HG03354 (cell line): ENCODE results near the gene FAM228B.

Experiments
- ATAC-seq: cut with Tn5 transposase; IDR thresholded peaks from one replicate; pipeline ENCODE4 v1.9.1; 2021; ENCODE audit warnings: mild to moderate bottlenecking; ENCODE audit not compliant: unreplicated experiment, poor library complexity, severe bottlenecking

Gene FAM228B

DNA sequence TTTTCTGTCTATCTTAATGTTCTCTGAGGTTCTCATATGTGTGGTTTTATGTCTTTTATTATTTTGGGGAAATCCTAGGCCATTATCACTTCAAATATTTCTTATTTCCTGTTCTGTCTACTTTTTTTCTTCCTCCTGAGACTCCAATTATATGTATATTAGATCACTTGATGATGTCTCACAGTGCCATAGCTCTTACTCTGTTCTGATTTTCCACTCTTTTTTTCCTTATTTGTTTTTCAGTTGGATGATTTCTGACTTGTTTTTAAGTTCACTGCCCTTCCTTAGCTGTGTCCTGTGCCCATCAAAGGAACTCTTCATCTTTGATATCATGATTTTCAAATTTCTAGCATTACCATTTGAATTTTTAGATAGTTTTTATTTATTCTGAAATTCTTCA lies 24.1 kb downstream of the FAM228B start:
- ATAC-seq, result no peak

- no peak for ATAC-seq
These were observed 29.3 kb downstream of the FAM228B start for GRCh38 chr2:24152413-24153197.

GRCh38 chr2:24153478-24153877 lies 30.2 kb downstream of the FAM228B start:
- ATAC-seq, result no peak

DNA sequence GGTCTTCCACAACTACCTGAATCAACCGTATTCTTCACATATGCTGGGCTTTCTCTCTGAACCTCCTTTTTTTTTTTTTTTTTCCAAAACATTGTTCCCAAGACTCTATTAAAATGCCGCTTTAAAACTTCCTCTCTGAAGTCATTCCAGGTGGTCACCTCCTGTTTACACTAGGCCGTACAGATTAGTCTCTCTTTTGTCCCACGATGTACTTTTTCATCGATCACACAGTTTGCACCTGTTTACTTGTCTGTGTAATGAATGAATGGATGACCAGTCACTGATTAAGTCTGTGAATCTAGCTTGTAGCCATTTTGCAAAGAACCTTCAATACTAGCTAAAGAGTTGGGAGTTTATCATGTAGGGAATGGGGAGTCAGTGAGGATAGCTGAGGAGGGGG lies 34.9 kb downstream of the FAM228B start:
- ATAC-seq, result no peak

- no peak for ATAC-seq
These were observed 36.4 kb downstream of the FAM228B start for GRCh38 chr2:24159708-24160107.

GRCh38 chr2:24160761-24161160 lies 37.5 kb downstream of the FAM228B start:
- ATAC-seq, result no peak

DNA sequence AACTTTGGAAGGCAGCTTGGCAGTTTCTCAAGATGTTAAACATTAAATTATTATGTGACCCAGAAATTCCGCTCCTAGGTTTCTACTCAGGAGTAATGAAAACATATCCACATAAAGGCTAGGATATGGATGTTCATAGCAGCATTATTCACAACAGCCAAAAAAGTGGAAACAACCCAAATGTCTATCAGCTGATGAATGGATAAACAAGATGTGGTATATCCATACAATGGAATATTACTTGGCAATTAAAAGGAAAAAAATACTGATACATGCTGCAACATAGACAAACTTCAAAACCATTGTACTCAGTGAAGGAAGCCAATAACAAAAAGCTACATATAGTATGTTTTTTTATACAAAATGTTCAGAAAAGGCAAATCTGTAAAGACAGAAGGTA lies 39.2 kb downstream of the FAM228B start:
- no peak for ATAC-seq

- no peak for ATAC-seq
These were observed 39.9 kb downstream of the FAM228B start for GRCh38 chr2:24163186-24163585.

DNA sequence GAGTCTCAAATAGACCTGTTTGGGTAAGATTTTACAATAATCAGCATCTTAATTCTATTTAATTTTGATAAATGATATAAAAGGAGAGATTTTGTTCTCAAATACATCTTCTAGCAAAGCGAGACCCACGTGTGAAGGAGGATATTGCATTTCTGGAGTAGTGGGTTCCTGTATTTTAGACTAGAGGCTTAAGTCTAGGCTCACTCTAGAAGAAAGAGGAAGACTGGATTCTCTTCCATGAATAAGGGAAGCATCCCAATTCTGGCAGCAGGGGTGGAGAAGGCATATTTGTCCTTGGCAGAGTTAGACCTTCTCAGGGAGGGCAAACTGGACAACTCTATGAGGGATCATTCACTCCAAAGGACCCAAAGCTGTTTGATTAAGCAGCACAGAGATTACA lies 40.3 kb downstream of the FAM228B start:
- ATAC-seq, result no peak

GRCh38 chr2:24164416-24164973 lies 41.2 kb downstream of the FAM228B start:
- peak; percentile 59 for ATAC-seq

DNA sequence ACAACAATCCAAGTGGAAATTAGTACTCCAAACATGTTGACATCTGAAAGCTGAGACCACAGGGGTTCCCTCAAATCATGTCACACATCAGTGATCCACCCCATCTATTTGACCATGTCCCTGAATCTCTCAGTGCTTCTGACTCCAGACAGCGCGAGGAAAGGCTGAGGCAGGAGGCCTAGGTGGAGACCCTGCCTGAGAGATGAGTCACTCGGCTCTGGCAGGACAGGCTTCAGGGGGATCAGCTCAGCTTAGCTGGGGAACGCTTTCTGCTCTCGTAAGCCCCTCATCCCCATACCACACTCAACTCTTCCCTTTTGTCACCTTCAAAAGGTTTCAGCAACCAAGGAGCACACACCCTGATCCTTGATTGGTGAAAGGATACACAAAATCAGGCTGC lies 45.8 kb downstream of the FAM228B start:
- ATAC-seq, result no peak

- ATAC-seq, result no peak
These were observed 51.6 kb downstream of the FAM228B start, which contains the start of gene FAM228A for GRCh38 chr2:24174851-24175277. TSS of gene FAM228A (plus strand) at chr2:24175053. CDS start at chr2:24175481, 428 bp downstream.

DNA sequence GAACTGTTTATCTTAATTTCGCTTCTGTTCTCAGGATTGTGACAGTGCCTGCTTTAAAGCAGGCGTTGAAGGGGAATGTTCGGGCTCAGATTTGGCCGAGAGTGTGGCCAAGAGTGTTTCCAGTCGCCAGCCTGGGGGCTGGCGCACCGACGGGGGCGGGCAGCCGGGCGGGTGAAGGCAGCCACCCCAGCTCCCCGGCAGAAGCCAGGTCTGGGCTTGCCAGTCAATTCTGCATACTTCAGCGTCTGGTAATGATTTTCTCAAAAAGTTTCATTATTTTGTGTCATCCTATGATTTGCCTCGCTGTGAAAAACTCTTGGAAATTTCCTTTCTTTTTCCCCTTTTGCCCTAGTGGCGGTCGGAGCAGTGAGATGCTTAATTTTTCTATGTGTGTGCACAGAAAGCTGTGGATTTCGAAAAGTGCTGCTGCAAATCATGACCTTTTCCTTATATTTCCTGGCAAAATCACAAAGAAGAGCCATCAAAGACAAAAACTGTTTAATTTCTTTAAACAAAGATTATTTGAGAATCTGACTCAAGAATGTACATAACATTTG lies 52.4 kb downstream of the FAM228B start:
- no peak for ATAC-seq

DNA sequence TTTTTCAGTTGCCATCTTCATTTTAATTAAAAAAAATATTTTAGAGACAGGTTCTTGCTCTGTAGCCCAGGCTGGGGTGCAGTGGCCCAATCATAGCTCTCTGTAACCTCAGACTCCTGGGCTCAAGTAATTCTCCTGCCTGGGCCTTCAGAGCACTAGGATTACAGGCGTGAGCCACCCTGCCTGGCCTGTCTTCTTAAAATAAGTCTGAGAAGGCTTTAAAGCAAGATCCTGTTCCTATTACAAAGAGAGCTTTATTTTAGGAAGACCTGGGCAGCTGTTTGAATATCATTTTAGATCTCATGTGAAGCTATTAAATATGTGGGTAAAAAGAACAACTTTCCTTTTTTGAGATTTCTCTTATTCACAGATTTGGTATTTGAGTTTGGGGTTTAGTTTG lies 53.1 kb downstream of the FAM228B start:
- ATAC-seq, result no peak

DNA sequence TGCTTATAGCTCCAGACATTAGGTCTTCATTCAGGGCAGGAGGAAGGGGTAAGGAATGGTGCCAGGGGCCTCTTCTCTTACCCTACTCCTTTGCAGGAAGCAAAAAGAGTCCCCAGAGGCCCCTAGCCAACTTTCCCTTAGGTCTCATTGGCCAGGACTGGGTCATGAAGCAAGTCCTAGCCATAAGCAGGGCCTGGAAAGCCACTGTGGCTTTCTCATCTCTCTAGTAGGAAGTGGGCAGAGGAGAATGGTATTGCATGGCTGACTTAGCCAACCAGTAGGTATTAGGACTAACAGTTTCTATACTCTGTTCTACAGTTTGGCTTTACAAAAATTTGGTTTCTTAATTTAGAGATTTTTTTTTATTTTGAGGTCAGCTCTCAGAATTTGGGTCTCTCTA lies 56.4 kb downstream of the FAM228B start:
- no peak for ATAC-seq

DNA sequence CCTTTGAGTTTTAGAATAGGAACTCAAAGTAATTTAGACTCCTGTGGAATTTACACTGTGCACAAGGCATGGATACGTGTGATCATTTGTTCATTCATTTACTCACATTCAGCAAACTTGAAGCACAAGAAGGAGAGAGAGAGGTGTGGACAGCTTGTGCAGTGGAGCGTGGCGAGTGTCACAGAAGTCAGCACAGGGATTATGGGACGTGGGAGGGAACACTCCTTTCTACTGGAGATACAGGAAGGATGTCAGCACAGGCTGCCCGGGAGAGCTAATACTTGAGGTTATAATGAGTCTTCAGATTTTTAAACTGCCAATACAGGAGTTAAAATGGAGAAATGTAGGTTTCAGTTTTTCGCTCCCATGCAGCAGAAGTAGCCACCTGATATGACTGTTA lies 58.6 kb downstream of the FAM228B start:
- no peak for ATAC-seq

- no peak for ATAC-seq
These were observed 59.2 kb downstream of the FAM228B start for GRCh38 chr2:24182507-24182906.

DNA sequence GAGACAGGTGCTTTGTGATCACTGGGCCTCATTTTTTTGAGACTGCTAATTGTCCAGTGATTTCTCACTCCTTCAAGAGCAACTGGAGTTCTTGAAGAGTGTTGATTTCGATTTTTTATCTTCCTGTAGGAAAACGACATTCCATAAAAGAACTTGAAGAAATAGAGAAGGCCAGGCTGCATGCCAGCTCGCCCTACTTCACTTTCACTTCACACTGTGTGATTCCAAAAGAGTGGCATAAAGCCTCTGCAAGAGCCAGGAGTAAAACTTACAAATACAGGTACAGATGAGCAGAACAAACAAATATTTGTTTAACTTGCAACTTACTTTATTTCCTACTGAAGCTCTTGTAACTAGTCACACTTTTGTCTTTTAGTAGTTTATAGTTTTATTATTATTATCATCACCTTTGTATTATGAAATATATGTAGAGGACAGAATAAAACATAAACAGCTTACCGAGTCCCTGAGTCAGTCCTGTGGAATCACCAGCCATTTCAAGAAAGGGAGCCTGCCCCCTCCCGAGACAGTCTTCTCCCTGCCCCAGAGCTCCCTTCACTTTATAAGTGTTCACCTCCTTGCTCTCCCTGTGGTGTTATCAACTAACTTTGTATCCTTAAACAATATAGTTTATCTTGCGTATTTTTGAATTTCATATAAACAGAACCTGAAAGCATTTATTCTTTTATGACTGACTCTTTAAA lies 60.2 kb downstream of the FAM228B start:
- no peak for ATAC-seq

GRCh38 chr2:24189551-24189950 lies 66.3 kb downstream of the FAM228B start:
- no peak for ATAC-seq

DNA sequence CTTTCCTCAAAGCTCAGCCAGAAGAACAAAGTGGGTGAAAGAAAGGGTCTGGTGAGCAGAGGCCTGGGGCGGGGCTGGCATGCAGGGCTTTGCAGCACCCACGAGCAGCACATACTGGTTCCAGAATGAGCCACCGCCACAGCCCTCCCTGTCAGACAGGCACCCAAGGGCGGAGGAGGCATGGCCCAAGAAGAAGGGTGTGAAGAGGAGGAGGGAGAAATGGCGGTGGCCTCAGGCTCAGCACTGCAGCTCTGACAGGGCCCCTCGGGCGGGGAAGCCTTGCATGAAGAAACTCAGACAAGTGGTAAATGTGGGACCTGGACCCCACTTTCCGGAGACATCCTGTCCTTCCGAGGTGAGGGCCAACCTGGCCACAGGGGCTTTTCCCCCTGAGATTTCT lies 67.2 kb downstream of the FAM228B start:
- ATAC-seq, result no peak

GRCh38 chr2:24191156-24191555 lies 67.9 kb downstream of the FAM228B start:
- ATAC-seq, result no peak
